Inflammatory macrophage (primary cell): Measurements from ENCODE around the gene SORBS1.

Source experiments
- DNase-seq, 2 donors: peaks; one replicate each; pipeline ENCODE4 v3.0.0-alpha.2; 2020 to 2022

The SORBS1 gene

GRCh38 chr10:95458014-95458413 is 103.2 kb downstream of the SORBS1 start:
- DNase-seq, result no peak

GRCh38 chr10:95457319-95457886 is 103.8 kb downstream of the SORBS1 start:
- DNase-seq, result no peak

GRCh38 chr10:95456516-95456915 is 104.7 kb downstream of the SORBS1 start:
- DNase-seq, result no peak

GRCh38 chr10:95454940-95455339 is 106.2 kb downstream of the SORBS1 start:
- DNase-seq, result no peak

GRCh38 chr10:95454356-95454755 is 106.8 kb downstream of the SORBS1 start:
- DNase-seq, result no peak

- no peak for DNase-seq
These were observed 109.3 kb downstream of the SORBS1 start for GRCh38 chr10:95451568-95452524.

- DNase-seq, result no peak
These were observed 110.0 kb downstream of the SORBS1 start for GRCh38 chr10:95451150-95451549.

GRCh38 chr10:95450188-95450587 is 111.0 kb downstream of the SORBS1 start:
- no peak for DNase-seq

- DNase-seq, result no peak
These were observed 113.5 kb downstream of the SORBS1 start for GRCh38 chr10:95447685-95448084.

- peak; percentile 59 to 69 for DNase-seq
These were observed 115.2 kb downstream of the SORBS1 start for GRCh38 chr10:95445837-95446486.

- no peak for DNase-seq
These were observed 115.8 kb downstream of the SORBS1 start for GRCh38 chr10:95445223-95445836.

- DNase-seq, result no peak
These were observed 116.4 kb downstream of the SORBS1 start for GRCh38 chr10:95444792-95445191.

- no peak for DNase-seq
These were observed 117.5 kb downstream of the SORBS1 start for GRCh38 chr10:95443636-95444035.

- no peak for DNase-seq
These were observed 118.8 kb downstream of the SORBS1 start for GRCh38 chr10:95442341-95442740.

GRCh38 chr10:95441547-95441923 is 119.6 kb downstream of the SORBS1 start:
- DNase-seq, result no peak

GRCh38 chr10:95440756-95441546 is 120.2 kb downstream of the SORBS1 start:
- DNase-seq, result no peak

GRCh38 chr10:95440038-95440725 is 121.0 kb downstream of the SORBS1 start:
- DNase-seq, result no peak

- no peak for DNase-seq
These were observed 122.4 kb downstream of the SORBS1 start for GRCh38 chr10:95438781-95439180.

- no peak for DNase-seq
These were observed 123.5 kb downstream of the SORBS1 start for GRCh38 chr10:95437669-95438068.

GRCh38 chr10:95435548-95436279 is 125.5 kb downstream of the SORBS1 start:
- no peak for DNase-seq

- peak in 1 of 2 donors; percentile 25 for DNase-seq
These were observed 126.6 kb downstream of the SORBS1 start for GRCh38 chr10:95434583-95434982.
